Activated CD4-positive, alpha-beta T cell treated with anti-CD3 and anti-CD28 coated beads for 24 hours (primary cell): ENCODE results near the gene CLECL1.
"Not testable (repeated sequence)": the region's sequence is repeated elsewhere in the genome, so short reads cannot be mapped to it uniquely, and the experiment has no call there.

ENCODE experiments used
- DNase-seq, 2 donors: peaks; one replicate each; pipeline ENCODE4 v3.0.0-alpha.2; 2020; ENCODE audit warnings: low read depth in 2 of 2

CLECL1 gene

DNA sequence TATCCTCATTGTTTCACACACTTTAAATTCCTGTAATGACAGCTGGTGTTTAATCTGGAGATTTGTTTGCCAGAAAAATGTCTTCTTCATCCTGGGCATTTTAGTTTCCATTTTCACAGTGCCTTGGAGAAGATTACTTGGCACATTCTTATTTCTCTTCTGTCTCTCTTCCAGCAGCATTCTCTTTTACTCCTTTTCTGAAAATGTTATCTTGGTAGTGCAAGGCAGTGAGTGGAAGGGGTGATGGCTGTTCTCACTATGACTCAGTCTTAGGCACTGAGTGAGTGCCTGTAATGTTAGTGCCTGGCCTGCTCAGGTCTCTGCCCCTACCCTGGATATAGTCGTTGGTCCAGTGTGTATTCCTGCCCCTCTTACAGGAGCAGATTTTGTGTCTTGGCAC, 13.1 kb downstream of the CLECL1 start:
- DNase-seq = no peak

DNA sequence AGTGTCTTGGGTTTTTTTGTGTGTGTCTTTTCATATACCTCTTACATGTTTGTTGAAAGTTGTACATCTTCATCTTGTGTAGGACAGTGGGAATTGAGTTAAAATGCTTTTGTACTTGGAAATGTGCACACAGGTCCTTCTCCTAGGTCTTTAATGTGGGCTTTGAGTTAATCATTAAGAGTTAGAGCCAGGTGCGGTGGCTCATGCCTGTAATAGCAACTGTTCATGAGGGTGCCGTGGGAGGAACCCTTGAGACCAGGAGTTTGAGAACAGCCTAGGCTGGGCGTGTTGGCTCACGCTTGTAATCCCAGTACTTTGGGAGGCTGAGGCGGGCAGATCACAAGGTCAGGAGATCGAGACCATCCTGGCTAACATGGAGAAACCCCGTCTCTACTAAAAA, 13.9 kb downstream of the CLECL1 start:
- no peak for DNase-seq

DNA sequence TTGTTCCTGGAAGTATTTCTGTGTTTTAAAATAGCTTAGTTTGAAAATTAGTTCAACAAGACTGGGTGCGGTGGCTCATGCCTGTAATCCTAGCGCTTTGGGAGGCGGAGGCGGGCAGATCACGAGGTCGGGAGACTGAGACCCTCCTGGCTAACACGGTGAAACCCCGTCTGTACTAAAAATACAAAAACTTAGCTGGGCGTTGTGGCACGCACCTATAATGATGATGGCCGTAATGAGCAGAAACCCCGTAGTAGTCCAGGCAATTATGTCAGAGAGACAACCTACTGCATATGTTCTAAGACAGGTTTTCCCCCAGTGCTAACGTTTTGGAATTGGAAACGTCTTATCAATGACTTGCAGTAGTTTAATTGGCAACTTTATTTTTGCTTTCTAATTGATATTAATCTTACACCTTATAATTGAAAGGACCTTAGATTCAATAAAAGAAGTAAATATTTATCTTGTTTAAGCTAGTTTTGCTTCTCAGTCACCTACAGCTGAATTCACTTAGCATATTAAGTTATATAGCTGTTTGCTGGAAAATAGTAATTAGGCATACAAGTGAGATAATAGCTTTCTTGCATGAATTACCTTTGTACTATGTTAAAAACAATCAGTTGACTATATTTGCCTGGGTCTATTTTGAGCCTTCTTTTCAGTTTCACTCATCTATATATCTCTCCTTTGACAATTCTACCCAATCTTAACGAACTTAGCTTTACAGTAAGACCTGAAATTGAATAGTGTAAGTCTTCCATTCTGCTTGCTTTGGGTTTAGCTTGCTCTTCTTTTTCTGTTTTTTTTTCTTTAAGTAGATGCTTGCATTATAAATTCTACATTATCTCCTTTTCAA, 15.6 kb downstream of the CLECL1 start:
- no peak for DNase-seq

DNA sequence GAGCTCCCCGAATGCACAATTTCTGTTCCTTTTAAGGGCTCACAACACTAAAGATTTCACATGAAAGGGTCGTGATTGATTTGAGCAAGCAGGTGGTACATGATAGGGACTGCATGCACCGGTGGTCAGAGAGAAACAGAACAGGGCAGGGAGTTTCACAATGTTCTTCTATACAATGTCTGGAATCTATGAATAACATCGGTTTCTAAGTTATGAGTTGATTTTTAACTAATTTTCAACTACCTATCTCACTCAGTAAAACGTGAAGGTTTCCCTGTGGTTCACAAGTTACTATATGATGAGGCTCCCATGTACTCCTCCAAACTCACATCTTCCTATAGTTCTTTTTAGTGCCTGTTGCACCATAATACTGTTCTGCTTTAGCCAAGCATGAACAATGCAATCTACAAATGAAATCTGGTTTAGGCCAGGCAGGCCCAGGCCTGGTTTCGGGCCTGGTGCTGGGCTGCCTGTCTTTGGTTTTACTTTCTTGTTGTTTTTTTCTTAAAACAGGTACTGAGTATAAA, 19.8 kb downstream of the CLECL1 start:
- DNase-seq = not testable (repeated sequence)

GRCh38 chr12:9711664-9712063, 21.2 kb downstream of the CLECL1 start:
- no peak for DNase-seq

DNA sequence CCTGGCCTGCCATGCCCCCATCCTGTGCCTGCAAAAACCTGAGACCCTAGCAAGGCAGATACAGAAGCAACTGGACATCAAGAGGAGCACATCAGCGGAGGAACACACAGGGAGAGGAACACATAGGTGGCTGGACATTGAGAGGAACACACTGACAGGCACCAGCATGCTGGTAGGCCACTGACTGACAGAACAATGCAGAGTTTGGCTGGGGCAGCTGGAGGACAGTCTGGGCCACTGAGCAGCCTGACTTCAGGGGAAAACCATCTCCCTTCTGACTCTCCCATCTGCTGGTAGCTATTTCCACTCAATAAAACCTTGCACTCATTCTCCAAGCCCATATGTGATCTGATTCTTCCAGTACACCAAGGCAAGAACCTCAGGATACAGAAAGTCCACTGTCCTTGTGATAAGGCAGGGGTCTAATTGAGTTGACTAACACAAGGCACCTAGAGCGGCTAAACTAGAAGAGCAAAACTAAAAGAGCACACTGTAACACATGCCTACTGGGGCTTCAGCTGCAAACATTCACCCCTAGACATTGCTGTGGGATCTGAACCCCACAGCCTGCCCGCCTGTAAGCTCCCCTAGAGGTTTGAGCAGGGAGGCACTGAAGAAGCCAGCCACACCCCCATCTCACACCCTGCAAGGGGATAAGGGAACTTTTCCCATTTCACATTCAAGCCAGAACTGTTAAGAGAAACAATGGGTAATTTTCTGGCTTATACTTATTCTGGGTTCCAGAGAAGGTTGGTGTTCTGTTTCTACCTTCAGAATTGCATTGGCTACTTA, 22.1 kb downstream of the CLECL1 start:
- no peak for DNase-seq

- DNase-seq = no peak
These were observed 24.0 kb downstream of the CLECL1 start for GRCh38 chr12:9708853-9709252.

DNA sequence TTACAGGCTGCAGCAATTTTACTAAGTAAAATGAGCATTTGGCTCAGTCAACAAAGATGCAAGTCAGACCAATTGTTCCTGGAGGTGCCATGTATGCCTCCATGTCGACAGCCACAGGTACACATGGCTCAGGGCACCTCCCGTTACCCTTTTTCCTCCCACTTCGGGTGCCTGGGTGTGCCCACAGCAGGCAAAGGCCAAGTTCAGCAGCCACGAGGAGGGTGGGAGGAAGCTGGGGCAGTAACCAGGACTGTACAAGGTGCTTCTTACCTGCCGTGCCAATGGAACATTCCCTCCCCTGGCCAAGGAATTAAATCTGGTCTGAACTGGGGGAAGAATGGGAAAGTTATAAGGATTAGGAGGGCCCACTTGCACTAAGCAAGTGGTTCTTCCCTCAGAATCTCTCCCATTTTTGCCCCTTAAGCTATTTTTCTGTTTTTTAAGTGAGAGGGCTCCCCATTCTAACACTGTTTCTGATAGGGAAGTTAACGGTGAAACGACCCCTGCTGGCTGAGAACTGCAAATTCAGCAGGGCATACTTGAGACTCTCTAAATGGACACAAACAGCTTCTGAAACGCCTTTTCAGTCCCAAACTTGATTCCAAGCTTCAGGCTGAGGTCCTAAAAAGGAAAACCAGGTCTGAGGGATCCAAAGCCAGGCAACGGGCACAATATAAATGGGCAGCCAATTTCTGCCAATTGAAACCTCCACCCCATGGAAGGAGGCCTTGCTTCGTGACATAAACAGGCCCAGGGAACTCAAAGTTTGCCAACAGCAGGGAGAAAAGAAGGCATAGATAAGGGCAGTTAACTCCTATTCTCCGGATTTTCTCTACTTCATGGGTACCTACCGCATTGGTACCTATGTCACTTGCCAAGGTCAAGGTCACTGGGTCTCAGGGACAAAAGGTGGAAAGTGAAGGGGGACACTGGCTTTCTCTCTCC, 24.8 kb downstream of the CLECL1 start:
- DNase-seq = peak; percentile 41 to 47

DNA sequence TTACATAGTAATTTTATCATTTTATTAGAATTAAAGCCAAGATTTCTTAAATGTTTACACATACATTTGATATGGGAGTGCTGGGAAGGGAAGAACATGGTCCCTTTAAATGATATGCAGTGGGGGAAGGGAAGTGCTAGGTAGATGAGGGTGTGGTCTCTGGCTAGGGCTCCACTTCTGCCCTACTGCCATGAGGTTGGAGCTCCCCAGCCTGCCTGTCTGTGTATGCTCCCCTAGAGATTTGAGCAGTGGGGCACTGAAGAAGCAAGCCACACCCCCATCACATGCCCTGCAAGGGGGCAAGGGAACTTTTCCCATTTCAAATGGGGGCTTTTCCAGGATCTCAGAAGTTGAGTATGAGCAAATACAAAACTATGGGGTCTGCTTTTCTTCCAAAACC, 25.5 kb downstream of the CLECL1 start:
- no peak for DNase-seq

- DNase-seq = no peak
These were observed 26.7 kb downstream of the CLECL1 start for GRCh38 chr12:9706086-9706685.

- DNase-seq = not testable (repeated sequence)
These were observed 28.3 kb downstream of the CLECL1 start for GRCh38 chr12:9704561-9704960.

DNA sequence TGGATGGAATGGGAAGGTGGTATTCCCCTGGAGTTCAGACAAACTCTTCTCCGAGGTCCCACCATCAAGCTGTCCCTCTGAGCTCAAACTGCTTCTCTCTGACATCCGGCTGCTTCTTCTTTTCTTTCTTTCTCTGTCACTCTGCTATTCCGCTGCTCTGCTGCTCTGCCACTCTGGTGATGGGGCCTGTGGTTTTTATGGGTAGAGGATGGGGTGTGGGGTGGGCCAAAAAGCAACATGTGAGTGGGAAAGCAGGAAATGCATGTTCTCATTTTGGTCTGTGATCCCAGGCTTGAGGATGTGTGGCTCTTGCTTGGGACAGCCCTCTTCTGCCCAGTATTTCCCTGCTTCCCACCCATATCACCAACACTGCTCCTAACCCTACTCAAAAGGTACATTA, 30.6 kb downstream of the CLECL1 start:
- DNase-seq = no peak

- DNase-seq = no peak
These were observed 31.3 kb downstream of the CLECL1 start for GRCh38 chr12:9701380-9702154.

DNA sequence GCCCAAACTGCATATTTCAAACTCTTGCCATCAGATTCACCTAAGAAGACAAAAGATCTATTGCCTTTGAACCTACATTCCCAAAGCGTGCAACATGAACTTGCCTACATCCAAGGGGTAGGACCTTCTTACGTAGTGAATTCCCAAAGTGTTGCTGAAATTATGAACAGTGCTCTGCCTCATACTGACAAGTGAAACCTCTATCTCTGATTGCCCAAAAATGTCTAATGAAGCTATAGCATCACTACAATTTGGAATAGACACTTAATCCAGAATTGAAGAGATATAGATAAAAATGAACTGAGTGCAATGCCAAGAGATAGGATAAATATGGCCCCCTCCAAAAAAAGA, 32.3 kb downstream of the CLECL1 start:
- DNase-seq = no peak

- no peak for DNase-seq
These were observed 32.8 kb downstream of the CLECL1 start for GRCh38 chr12:9699898-9700605.

DNA sequence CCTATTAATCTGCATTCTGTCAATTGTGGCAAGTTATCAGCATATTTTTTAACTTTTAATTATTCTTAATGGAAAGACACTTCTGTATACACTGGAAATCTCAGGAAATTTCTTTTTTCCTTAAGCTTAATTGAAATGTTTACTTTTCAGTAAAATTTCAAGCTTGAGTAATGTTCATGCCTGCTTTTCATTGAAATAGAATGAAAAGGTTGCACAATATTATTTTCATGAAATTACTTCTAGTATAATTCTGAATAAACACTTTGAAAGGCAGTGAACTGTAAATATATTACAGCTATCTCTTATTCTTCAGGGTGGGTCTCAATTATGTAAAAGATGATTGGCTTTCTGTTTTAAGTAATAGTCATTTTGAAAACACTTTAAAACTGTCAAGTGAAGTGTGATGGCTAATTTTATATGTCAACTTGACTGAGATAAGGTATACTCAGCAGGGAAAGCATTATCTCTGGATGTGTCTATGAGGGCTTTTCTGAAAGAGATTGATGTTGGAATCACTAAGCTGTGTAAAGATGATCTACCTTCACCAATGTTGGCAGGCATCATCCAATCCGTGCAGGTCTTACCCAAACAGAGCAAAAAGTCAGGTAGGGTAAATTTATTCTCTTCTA, 33.5 kb downstream of the CLECL1 start:
- DNase-seq = no peak

- DNase-seq = no peak
These were observed 34.2 kb downstream of the CLECL1 start for GRCh38 chr12:9698681-9699080.

- DNase-seq = no peak
These were observed 35.3 kb downstream of the CLECL1 start for GRCh38 chr12:9697619-9698018.

- DNase-seq = not testable (repeated sequence)
These were observed 37.2 kb downstream of the CLECL1 start for GRCh38 chr12:9695661-9696060.
